Activated CD8-positive, alpha-beta memory T cell treated with anti-CD3 and anti-CD28 coated beads for 1 hour (primary cell): ENCODE measurements around the gene SERPINA12.
"Not testable (repeated sequence)": the region's sequence is repeated elsewhere in the genome, so short reads cannot be mapped to it uniquely, and the experiment has no call there.

Source experiments
- DNase-seq, 2 donors: peaks; one replicate each; pipeline ENCODE4 v3.0.0-alpha.2; 2020; ENCODE audit warnings: low read depth in 1 of 2; ENCODE audit errors: extremely low read depth in 1 of 2

The SERPINA12 gene

GRCh38 chr14:94494085-94494484 lies 15.2 kb downstream of the SERPINA12 start:
- no peak for DNase-seq

GRCh38 chr14:94491511-94491910 lies 17.8 kb downstream of the SERPINA12 start:
- DNase-seq = no peak

- no peak for DNase-seq
These were observed 19.9 kb downstream of the SERPINA12 start for GRCh38 chr14:94489336-94489735.

GRCh38 chr14:94486883-94487282 lies 22.4 kb downstream of the SERPINA12 start:
- no peak for DNase-seq

- peak in 1 of 2 donors; percentile 8 for DNase-seq
These were observed 23.1 kb downstream of the SERPINA12 start for GRCh38 chr14:94485944-94486841.

- DNase-seq = no peak
These were observed 24.8 kb downstream of the SERPINA12 start for GRCh38 chr14:94484481-94484880.

GRCh38 chr14:94483729-94484275 lies 25.5 kb downstream of the SERPINA12 start:
- DNase-seq = no peak

GRCh38 chr14:94483071-94483451 lies 26.2 kb downstream of the SERPINA12 start:
- DNase-seq = no peak

GRCh38 chr14:94482132-94483070 lies 26.9 kb downstream of the SERPINA12 start:
- not testable (repeated sequence) for DNase-seq

GRCh38 chr14:94481468-94482131 lies 27.7 kb downstream of the SERPINA12 start:
- no peak for DNase-seq

- no peak for DNase-seq
These were observed 28.5 kb downstream of the SERPINA12 start for GRCh38 chr14:94480809-94481208.

- DNase-seq = no peak
These were observed 30.8 kb downstream of the SERPINA12 start for GRCh38 chr14:94478420-94478819.

GRCh38 chr14:94476023-94476422 lies 33.2 kb downstream of the SERPINA12 start, which contains the start of gene SERPINA9:
Gene SERPINA9 (minus strand): TSS chr14:94476197. CDS start chr14:94469840, 6,357 bp downstream.
- DNase-seq = no peak

- DNase-seq = no peak
These were observed 34.7 kb downstream of the SERPINA12 start for GRCh38 chr14:94474581-94475031.

GRCh38 chr14:94473666-94474410 lies 35.4 kb downstream of the SERPINA12 start:
- DNase-seq = no peak

- DNase-seq = no peak
These were observed 36.4 kb downstream of the SERPINA12 start for GRCh38 chr14:94472842-94473241.

- no peak for DNase-seq
These were observed 38.2 kb downstream of the SERPINA12 start for GRCh38 chr14:94471045-94471444.

GRCh38 chr14:94470311-94470710 lies 39.0 kb downstream of the SERPINA12 start:
- no peak for DNase-seq

- no peak for DNase-seq
These were observed 40.0 kb downstream of the SERPINA12 start for GRCh38 chr14:94469261-94469660.
